ENCODE results near the gene ARHGEF10L. TPM values are rescaled to one million over a fixed set of nuclear protein-coding genes. Genes with fewer than 3 reads are reported as not detected.

The ARHGEF10L gene
- total RNA-seq, 1 donor from 2014 or later: 51.2 TPM

GRCh38 chr1:17569200-17570139 lies 30.0 kb downstream of the ARHGEF10L start:
- peak; percentile 87 for DNase-seq (ENCODE audit: low read depth)

GRCh38 chr1:17570228-17570627 lies 30.7 kb downstream of the ARHGEF10L start:
- no peak for DNase-seq (ENCODE audit: low read depth)

- DNase-seq (ENCODE audit: low read depth): no peak
Measured at GRCh38 chr1:17572264-17572985, 32.9 kb downstream of the ARHGEF10L start.

GRCh38 chr1:17573518-17574041 lies 34.1 kb downstream of the ARHGEF10L start:
- no peak for DNase-seq (ENCODE audit: low read depth)

GRCh38 chr1:17574516-17574915 lies 35.0 kb downstream of the ARHGEF10L start:
- no peak for DNase-seq (ENCODE audit: low read depth)

GRCh38 chr1:17575797-17576518 lies 36.5 kb downstream of the ARHGEF10L start:
- DNase-seq (ENCODE audit: low read depth): no peak

GRCh38 chr1:17576519-17576853 lies 37.0 kb downstream of the ARHGEF10L start:
- no peak for DNase-seq (ENCODE audit: low read depth)

GRCh38 chr1:17577907-17578297 lies 38.4 kb downstream of the ARHGEF10L start:
- no peak for DNase-seq (ENCODE audit: low read depth)

GRCh38 chr1:17579951-17580939 lies 40.7 kb downstream of the ARHGEF10L start:
- DNase-seq (ENCODE audit: low read depth): peak; percentile 83

- DNase-seq (ENCODE audit: low read depth): no peak
Measured at GRCh38 chr1:17581389-17582123, 42.1 kb downstream of the ARHGEF10L start.

- DNase-seq (ENCODE audit: low read depth): no peak
Measured at GRCh38 chr1:17582124-17582774, 42.8 kb downstream of the ARHGEF10L start.

GRCh38 chr1:17584539-17584938 lies 45.0 kb downstream of the ARHGEF10L start:
- no peak for DNase-seq (ENCODE audit: low read depth)

GRCh38 chr1:17585266-17585987 lies 45.9 kb downstream of the ARHGEF10L start:
- no peak for DNase-seq (ENCODE audit: low read depth)

- DNase-seq (ENCODE audit: low read depth): peak; percentile 91
Measured at GRCh38 chr1:17586172-17586964, 46.9 kb downstream of the ARHGEF10L start.

GRCh38 chr1:17587693-17588047 lies 48.2 kb downstream of the ARHGEF10L start:
- DNase-seq (ENCODE audit: low read depth): peak; percentile 56

- DNase-seq (ENCODE audit: low read depth): peak; percentile 81
Measured at GRCh38 chr1:17588048-17588871, 48.8 kb downstream of the ARHGEF10L start.

- peak; percentile 69 for DNase-seq (ENCODE audit: low read depth)
Measured at GRCh38 chr1:17591814-17592430, 52.4 kb downstream of the ARHGEF10L start.

Measured in renal cortical epithelial cell (primary cell).